ENCODE data around the gene SLC5A11. TPM values are rescaled to one million over a fixed set of nuclear protein-coding genes. Genes with fewer than 3 reads are reported as not detected.

Gene SLC5A11
- total RNA-seq, 1 experiment from 2014 or later = 0.22 TPM

GRCh38 chr16:24846548-24847357 is 990 bp downstream of the SLC5A11 start:
- H3K23ac ChIP-seq (ENCODE audit: insufficient read length, low read depth, low read length) = no peak overlapping the region
- no peak overlapping the region for H4K8ac ChIP-seq (replicated peaks; ENCODE audit: insufficient read length, low read depth, low read length)
- no peaks in the 10 kb centered on the region for H3K9me3 ChIP-seq (ENCODE audit: control insufficient read depth, low read depth, low read length)
- no peak overlapping the region for H2BK20ac ChIP-seq (ENCODE audit: low read depth, low read length, poor library complexity, severe bottlenecking)
- H4K5ac ChIP-seq (ENCODE audit: insufficient read length, low read depth, low read length) = no peak overlapping the region
- Mint-ChIP-seq H3K27ac (no peak overlapping the region), H3K4me1 (peaks cover 0 to 4% of the 10 kb centered on the region in 2 experiments; a peak in 1 of 4 replicates), H3K27me3 (ENCODE audit: low read depth) (peaks cover 1% of the 10 kb centered on the region), H3K4me3 (no peak overlapping the region), H3K36me3 (ENCODE audit: insufficient read depth in 1 of 3, low read depth in 3 of 3) (no peaks in the 10 kb centered on the region), H3K9me3 (no peaks in the 10 kb centered on the region)
- no peak overlapping the region for H3K4ac ChIP-seq (ENCODE audit: low read depth, low read length)
- no peak for DNase-seq
- H4K20me1 ChIP-seq (ENCODE audit: control insufficient read depth, insufficient read depth, insufficient read length) = no peaks in the 10 kb centered on the region
- TF ChIP-seq CTCF (conservative IDR thresholded peaks at IDR 0.05) = no peak
- no peak overlapping the region for H2BK12ac ChIP-seq (ENCODE audit: insufficient read length, low read depth, low read length)
- no peak overlapping the region for H3K56ac ChIP-seq (ENCODE audit: insufficient read length, low read depth, low read length)
- no peaks in the 10 kb centered on the region for H3K27me3 ChIP-seq (ENCODE audit: insufficient read depth, low read length)
- no peak overlapping the region for H3K9ac ChIP-seq (ENCODE audit: extremely low read depth, insufficient read length, low read length)
- H3K4me2 ChIP-seq (ENCODE audit: insufficient read depth, insufficient read length, low read length) = no peak overlapping the region
- no peak overlapping the region for H3K18ac ChIP-seq (ENCODE audit: insufficient read length, low read depth, low read length)
- no CpG with 5 or more reads among the region's 8 CpGs for WGBS (ENCODE audit: extremely low coverage, insufficient read length, low lambda C conversion rate)
- no peak overlapping the region for H2BK15ac ChIP-seq (ENCODE audit: low read depth, low read length)
- no peaks in the 10 kb centered on the region for H3K4me1 ChIP-seq (ENCODE audit: insufficient read depth, low read length)
- no peaks in the 10 kb centered on the region for H3K79me2 ChIP-seq (ENCODE audit: insufficient read depth, low read length)
- H2BK120ac ChIP-seq (ENCODE audit: low read depth, low read length, poor library complexity, severe bottlenecking) = no peak overlapping the region
- no peaks in the 10 kb centered on the region for H3K23me2 ChIP-seq (ENCODE audit: insufficient read length, low read depth, low read length, poor library complexity, severe bottlenecking)
- H3K79me1 ChIP-seq (ENCODE audit: insufficient read depth, low read depth, low read length, poor library complexity, severe bottlenecking) = no peaks in the 10 kb centered on the region
- no peak overlapping the region for H3K27ac ChIP-seq (ENCODE audit: insufficient read length, low read depth, low read length)
- H2BK5ac ChIP-seq (ENCODE audit: insufficient read length, low read length) = no peak overlapping the region
- no peak overlapping the region for H2AFZ ChIP-seq (ENCODE audit: low read length)
- no peak overlapping the region for H3T11ph ChIP-seq (ENCODE audit: low read length)
- no peak overlapping the region for H4K91ac ChIP-seq (ENCODE audit: insufficient read length, low read depth, low read length)
- no peak overlapping the region; the same call in 1 of the 2 replicates for H3K14ac ChIP-seq (ENCODE audit: insufficient read depth, low read length)
- no peak overlapping the region for H2AK5ac ChIP-seq (ENCODE audit: insufficient read length, low read length)

Data from H9 (cell line).